ENCODE results near the gene NFAT5. TPM values are rescaled to one million over a fixed set of nuclear protein-coding genes. Genes with fewer than 3 reads are reported as not detected.

NFAT5 gene
- total and polyA plus RNA-seq, 7 donors, result 1.2 to 57.1 (median 39.4) TPM

DNA sequence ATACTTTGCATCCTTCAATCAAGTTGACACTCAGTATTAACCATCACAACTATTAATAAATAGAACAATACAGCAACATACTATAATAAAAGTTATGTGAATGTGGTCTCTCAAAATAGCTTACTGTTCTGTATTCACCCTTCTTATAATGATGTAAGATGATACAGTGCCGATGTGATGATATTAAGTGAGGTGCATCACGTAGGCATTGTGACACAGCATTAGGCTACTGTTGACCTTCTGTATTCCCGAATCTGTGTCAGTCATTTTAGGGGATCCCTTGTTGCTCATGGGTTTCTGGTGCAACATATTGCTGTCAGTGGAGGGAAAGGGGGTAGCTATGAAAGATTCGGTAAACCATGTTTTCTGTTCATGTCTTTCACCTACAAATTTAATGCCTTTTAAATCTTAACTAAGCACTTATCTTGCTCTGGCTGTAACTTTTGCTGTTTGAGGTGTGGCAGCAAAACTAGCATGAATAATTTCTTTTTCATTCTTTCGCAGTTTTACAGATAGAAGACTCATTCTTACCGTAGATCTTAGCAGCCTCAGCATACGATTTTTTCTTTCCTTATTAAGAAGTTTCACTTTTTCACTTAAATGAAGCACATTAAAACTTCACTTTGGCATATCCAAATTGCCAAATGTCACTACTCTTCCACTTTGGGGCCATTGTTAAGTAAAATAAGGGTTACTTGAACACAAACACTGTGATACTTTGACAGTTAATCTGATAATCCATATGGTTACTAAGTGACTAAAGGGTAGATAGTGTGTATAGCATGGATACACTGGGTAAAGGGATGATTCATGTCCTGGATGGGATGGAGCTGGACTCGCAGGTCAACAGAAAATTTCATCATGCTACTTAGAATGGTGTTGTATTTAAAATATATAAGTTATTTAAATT, 29.6 kb downstream of the NFAT5 start:
- intact Hi-C loops (cut with DNase I), result no loop called here
- Histone ChIP-seq H3K9me3 (no peaks in the 10 kb centered on the region), H3K4me3 (no peak overlapping the region), H3K27me3 (no peaks in the 10 kb centered on the region), H3K27ac (no peak overlapping the region), H3K4me1 (peaks cover 0 to 23% (median 8%) of the 10 kb centered on the region in 4 donors), H3K36me3 (no peaks in the 10 kb centered on the region)
- WGBS, 2 donors, result 87 to 89% methylated on average over 8 of the region's 8 CpGs
- no peak for DNase-seq
- TF ChIP-seq, protein P1, sequence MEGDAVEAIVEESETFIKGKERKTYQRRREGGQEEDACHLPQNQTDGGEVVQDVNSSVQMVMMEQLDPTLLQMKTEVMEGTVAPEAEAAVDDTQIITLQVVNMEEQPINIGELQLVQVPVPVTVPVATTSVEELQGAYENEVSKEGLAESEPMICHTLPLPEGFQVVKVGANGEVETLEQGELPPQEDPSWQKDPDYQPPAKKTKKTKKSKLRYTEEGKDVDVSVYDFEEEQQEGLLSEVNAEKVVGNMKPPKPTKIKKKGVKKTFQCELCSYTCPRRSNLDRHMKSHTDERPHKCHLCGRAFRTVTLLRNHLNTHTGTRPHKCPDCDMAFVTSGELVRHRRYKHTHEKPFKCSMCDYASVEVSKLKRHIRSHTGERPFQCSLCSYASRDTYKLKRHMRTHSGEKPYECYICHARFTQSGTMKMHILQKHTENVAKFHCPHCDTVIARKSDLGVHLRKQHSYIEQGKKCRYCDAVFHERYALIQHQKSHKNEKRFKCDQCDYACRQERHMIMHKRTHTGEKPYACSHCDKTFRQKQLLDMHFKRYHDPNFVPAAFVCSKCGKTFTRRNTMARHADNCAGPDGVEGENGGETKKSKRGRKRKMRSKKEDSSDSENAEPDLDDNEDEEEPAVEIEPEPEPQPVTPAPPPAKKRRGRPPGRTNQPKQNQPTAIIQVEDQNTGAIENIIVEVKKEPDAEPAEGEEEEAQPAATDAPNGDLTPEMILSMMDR (IDR thresholded peaks at IDR 0.05), result no peak
- TF ChIP-seq EP300 (IDR thresholded peaks at IDR 0.05), result no peak
- TF ChIP-seq POLR2A (IDR thresholded peaks at IDR 0.05), result no peak
- TF ChIP-seq POLR2AphosphoS5 (IDR thresholded peaks at IDR 0.05), result no peak

DNA sequence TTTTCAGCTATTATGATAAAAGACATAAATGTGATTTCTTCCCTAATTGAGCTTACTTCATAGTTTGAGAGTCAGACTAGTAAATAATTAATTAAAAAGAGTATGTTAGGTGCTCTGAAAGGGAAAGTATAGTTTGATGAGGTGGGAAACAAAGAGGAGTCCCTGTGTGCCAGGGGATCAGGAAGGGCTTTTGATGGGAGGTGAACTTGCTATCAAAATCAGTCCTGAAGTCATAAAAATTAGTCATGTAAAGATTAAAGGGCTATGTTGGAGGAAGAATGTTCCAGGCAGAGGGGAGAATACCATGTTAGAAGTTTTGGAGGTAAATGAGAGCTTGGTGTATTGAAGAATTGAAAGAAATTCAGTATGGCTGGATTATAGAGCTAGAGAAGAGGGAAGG, 31.0 kb downstream of the NFAT5 start:
- Histone ChIP-seq H3K27me3 (no peaks in the 10 kb centered on the region), H3K27ac (no peak overlapping the region), H3K9me3 (no peaks in the 10 kb centered on the region), H3K36me3 (no peaks in the 10 kb centered on the region), H3K4me1 (peaks cover 0 to 23% (median 6%) of the 10 kb centered on the region in 4 donors), H3K4me3 (no peak overlapping the region)
- intact Hi-C loops (cut with DNase I), result no loop called here
- no peak for TF ChIP-seq POLR2A (IDR thresholded peaks at IDR 0.05)
- TF ChIP-seq, protein P1 (IDR thresholded peaks at IDR 0.05), result no peak
- no peak for DNase-seq

DNA sequence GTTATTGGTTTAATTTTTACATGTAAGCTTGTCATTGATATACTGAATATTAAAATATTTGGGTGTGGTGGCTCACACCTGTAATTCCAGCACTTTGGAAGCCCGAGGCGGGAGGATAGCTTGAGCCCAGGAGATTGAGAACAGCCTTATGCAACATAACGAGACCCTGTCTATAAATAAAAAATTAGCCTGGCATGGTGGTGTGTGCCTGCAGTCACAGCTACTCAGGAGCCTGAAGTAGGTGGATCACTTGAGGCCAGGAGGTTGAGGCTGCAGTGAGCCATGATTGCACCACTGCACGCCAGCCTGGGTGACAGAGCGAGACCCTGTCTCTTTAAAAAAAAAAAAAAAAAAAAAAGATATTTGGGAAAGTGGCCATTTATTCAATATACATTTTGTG, 32.3 kb downstream of the NFAT5 start:
- Histone ChIP-seq H3K4me1 (peaks cover 0 to 23% (median 7%) of the 10 kb centered on the region in 4 donors), H3K27ac (no peak overlapping the region), H3K36me3 (no peaks in the 10 kb centered on the region), H3K9me3 (no peaks in the 10 kb centered on the region), H3K27me3 (no peaks in the 10 kb centered on the region), H3K4me3 (no peak overlapping the region)
- intact Hi-C loops (cut with DNase I), result no loop called here
- DNase-seq, result no peak
- TF ChIP-seq POLR2AphosphoS5 (IDR thresholded peaks at IDR 0.05) (no peak), EP300 (IDR thresholded peaks at IDR 0.05) (no peak), POLR2A (IDR thresholded peaks at IDR 0.05) (no peak)
- TF ChIP-seq, protein P1 (IDR thresholded peaks at IDR 0.05), result no peak
- 91 to 97% methylated on average over 5 of the region's 5 CpGs for WGBS, 2 donors

DNA sequence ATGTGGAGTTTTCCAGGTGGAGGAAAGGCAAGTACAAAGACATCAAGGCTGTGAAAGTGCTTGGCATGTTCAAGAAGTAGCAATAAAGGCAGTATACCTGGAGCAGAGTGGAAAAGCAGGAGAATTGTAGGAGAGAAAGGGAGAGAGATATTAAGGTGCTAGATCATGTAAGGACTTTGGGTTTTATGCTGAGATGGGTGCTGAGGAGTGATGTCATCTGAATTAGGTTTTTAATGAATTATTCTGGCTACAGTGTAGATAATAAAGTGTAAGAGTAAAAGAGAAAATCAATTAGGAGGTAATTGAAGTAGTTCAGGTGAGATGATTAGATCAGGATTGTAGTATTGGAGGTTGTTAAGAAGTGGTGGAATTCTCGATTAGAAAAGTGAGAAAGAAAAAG, 34.0 kb downstream of the NFAT5 start:
- no peaks in the 10 kb centered on the region for H3K27me3 ChIP-seq
- no peaks in the 10 kb centered on the region for H3K36me3 ChIP-seq
- WGBS, 2 donors, result 60 to 82% methylated on average over 1 of the region's 1 CpG
- no peak for DNase-seq
- intact Hi-C loops (cut with DNase I), result no loop called here
- no peak for TF ChIP-seq POLR2A (IDR thresholded peaks at IDR 0.05)
- TF ChIP-seq, protein P1 (IDR thresholded peaks at IDR 0.05), result no peak
- TF ChIP-seq EP300 (IDR thresholded peaks at IDR 0.05), result no peak
- no peak for TF ChIP-seq POLR2AphosphoS5 (IDR thresholded peaks at IDR 0.05)
- no peaks in the 10 kb centered on the region for H3K9me3 ChIP-seq
- H3K4me1 ChIP-seq, result peaks cover 0 to 21% (median 8%) of the 10 kb centered on the region in 4 donors
- no peak overlapping the region for H3K27ac ChIP-seq
- no peak overlapping the region for H3K4me3 ChIP-seq
